ENCODE data around the gene FRMD3.

The FRMD3 gene

GRCh38 chr9:83245979-83246659 is 292.1 kb downstream of the FRMD3 start:
- H3K9me3 ChIP-seq: no peaks in the 10 kb centered on the region
- no peak overlapping the region for H3K4me3 ChIP-seq (ENCODE audit: low read depth in 1 of 2, low read length in 1 of 2)
- H3K4me1 ChIP-seq (ENCODE audit: control insufficient read depth in 1 of 2, insufficient read depth in 1 of 2, low read depth in 1 of 2, low read length in 1 of 2): peaks cover 0 to 3% of the 10 kb centered on the region in 2 experiments
- H3K36me3 ChIP-seq: peaks cover 23% of the 10 kb centered on the region
- no peak for TF ChIP-seq CTCF (IDR thresholded peaks at IDR 0.05)
- no peaks in the 10 kb centered on the region for H3K27me3 ChIP-seq
- no peak overlapping the region for H3K27ac ChIP-seq

GRCh38 chr9:83242066-83242465 is 296.1 kb downstream of the FRMD3 start:
- no peak for TF ChIP-seq CTCF (IDR thresholded peaks at IDR 0.05)

GRCh38 chr9:83240671-83241070 is 297.5 kb downstream of the FRMD3 start:
- Histone ChIP-seq H3K27me3 (no peaks in the 10 kb centered on the region), H3K4me3 (ENCODE audit: low read depth in 1 of 2, low read length in 1 of 2) (no peak overlapping the region), H3K36me3 (peaks cover 15% of the 10 kb centered on the region), H3K27ac (no peak overlapping the region), H3K4me1 (ENCODE audit: control insufficient read depth in 1 of 2, insufficient read depth in 1 of 2, low read depth in 1 of 2, low read length in 1 of 2) (peaks cover 9% of the 10 kb centered on the region in 2 experiments), H3K9me3 (no peaks in the 10 kb centered on the region)
- no peak for TF ChIP-seq CTCF (IDR thresholded peaks at IDR 0.05)

More at GRCh38 chr9:83242066-83242465, 296.1 kb downstream of the FRMD3 start:
- H3K4me1 ChIP-seq (ENCODE audit: control insufficient read depth in 1 of 2, insufficient read depth in 1 of 2, low read depth in 1 of 2, low read length in 1 of 2): peaks cover 9% of the 10 kb centered on the region in 2 experiments
- no peaks in the 10 kb centered on the region for H3K9me3 ChIP-seq
- H3K36me3 ChIP-seq: peaks cover 15% of the 10 kb centered on the region
- no peaks in the 10 kb centered on the region for H3K27me3 ChIP-seq
- H3K4me3 ChIP-seq (ENCODE audit: low read depth in 1 of 2, low read length in 1 of 2): no peak overlapping the region
- no peak overlapping the region for H3K27ac ChIP-seq

GRCh38 chr9:83239747-83240146 is 298.5 kb downstream of the FRMD3 start:
- no peaks in the 10 kb centered on the region for H3K27me3 ChIP-seq
- no peak for TF ChIP-seq CTCF (IDR thresholded peaks at IDR 0.05)
- H3K4me3 ChIP-seq (ENCODE audit: low read depth in 1 of 2, low read length in 1 of 2): no peak overlapping the region
- no peaks in the 10 kb centered on the region for H3K9me3 ChIP-seq
- no peak overlapping the region for H3K27ac ChIP-seq
- peaks cover 9% of the 10 kb centered on the region in 2 experiments for H3K4me1 ChIP-seq (ENCODE audit: control insufficient read depth in 1 of 2, insufficient read depth in 1 of 2, low read depth in 1 of 2, low read length in 1 of 2)
- H3K36me3 ChIP-seq: peaks cover 15% of the 10 kb centered on the region

- H3K27me3 ChIP-seq: no peaks in the 10 kb centered on the region
- peaks cover 9% of the 10 kb centered on the region in 2 experiments for H3K4me1 ChIP-seq (ENCODE audit: control insufficient read depth in 1 of 2, insufficient read depth in 1 of 2, low read depth in 1 of 2, low read length in 1 of 2)
- H3K27ac ChIP-seq: no peak overlapping the region
- TF ChIP-seq CTCF (IDR thresholded peaks at IDR 0.05): no peak
- peaks cover 15% of the 10 kb centered on the region for H3K36me3 ChIP-seq
- H3K4me3 ChIP-seq (ENCODE audit: low read depth in 1 of 2, low read length in 1 of 2): no peak overlapping the region
- no peaks in the 10 kb centered on the region for H3K9me3 ChIP-seq
These were observed 299.1 kb downstream of the FRMD3 start for GRCh38 chr9:83238871-83239640.

Measured in neutrophil (primary cell).